Measurements from ENCODE around the gene JOSD1.

Gene JOSD1

DNA sequence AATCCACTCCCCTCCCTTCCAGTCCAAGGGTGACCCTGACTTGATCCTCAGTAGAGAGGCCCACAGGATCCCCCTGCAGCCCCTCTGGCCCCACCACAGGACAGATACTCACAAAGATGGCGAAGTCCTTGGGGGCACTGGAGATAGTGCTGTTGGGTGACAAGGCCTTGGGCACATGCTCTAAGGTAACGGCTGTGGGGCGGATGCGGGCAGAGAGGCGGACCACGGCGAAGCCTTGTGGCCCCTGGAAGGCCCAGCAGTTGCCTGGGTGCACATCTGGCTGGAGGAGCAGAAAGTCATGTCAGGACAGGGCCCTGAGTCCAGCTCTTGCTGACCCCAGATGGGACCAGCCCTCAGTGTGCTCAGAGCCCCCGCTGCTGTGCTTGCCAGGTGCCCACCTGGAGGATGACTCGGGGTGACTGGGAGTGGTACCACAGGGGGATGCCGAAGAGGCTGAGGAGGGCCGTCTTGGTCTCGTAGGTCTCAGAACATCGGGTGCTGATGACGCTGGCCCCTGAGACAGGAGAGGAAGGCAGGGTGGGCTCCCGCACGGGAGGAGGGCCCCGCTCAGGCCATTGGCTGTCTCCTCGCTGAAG lies 37.8 kb upstream of the JOSD1 start:
- H3K4me3 Mint-ChIP-seq = peak overlapping the region in 1 of 2 donors; percentile 31
- H3K9me3 Mint-ChIP-seq = no peaks in the 10 kb centered on the region
- peaks cover 37 to 43% of the 10 kb centered on the region in 2 donors for H3K4me1 Mint-ChIP-seq (ENCODE audit: low read depth in 2 of 2)
- DNase-seq (no peak), ATAC-seq (replicated peaks) (no peak)
- H3K27me3 Mint-ChIP-seq = no peaks in the 10 kb centered on the region
- H3K27ac Mint-ChIP-seq = peak overlapping the region; percentile 86 to 95
- H3K36me3 Mint-ChIP-seq (ENCODE audit: insufficient read depth) = peaks cover 100% of the 10 kb centered on the region

DNA sequence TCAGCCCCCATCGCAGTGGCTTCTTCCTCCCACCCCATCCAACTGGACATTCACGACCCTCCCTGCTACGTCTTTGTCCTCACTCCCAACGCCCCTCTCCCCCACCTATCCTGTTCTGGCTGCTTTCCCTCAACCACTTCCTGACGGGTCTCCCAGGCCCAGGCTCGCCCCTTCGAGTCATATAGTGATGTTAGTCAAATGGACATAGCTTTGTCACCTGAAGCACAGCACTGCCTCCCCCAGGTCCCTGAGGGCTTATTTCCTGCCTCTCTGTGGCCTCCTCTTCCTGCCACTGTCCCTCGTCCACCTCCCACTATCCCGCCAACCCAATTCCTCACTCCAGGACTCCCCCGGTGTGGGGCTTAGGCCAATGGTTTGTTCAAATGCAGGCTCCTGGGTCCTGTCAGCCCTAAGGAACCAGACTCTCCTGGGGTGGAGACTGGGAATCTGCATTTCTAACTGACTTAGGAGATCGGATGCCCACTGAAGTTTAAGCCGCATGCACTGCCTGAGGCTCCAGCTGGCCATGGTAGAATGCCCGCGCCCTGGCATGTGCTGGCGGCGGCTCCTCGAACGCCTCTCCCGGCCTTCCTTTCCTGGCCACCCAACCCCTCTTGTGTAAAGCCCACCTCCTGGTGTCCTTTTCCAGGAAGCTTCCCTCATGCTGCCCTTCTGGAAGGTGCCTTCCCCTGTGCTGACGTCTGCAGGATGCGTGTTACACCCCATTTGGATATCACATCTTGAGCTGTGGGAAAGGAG lies 36.7 kb upstream of the JOSD1 start:
- Mint-ChIP-seq H3K4me1 (ENCODE audit: low read depth in 2 of 2) (peaks cover 44 to 50% of the 10 kb centered on the region in 2 donors), H3K36me3 (ENCODE audit: insufficient read depth) (peaks cover 100% of the 10 kb centered on the region), H3K4me3 (peak overlapping the region; percentile 6 to 9), H3K27ac (peak overlapping the region; percentile 86 to 95), H3K27me3 (no peaks in the 10 kb centered on the region), H3K9me3 (no peaks in the 10 kb centered on the region)
- ATAC-seq (replicated peaks) (no peak), DNase-seq (no peak)

DNA sequence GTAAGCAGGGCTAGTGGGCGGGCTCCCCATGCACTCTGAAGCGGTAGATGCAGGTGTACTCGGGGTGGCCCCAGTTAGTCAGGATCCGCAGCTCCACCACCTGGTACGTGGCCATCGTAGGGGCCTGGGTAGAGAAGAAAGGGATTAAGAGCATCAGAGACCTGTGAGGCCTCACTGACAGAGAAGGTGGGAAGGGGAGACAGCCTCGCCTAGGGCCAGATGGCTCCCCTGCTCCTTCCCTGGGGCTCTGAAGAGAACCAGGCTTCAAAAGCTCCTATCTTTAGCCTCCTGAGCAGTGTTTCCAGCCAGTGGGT lies 35.5 kb upstream of the JOSD1 start:
- Mint-ChIP-seq H3K36me3 (ENCODE audit: insufficient read depth) (peaks cover 100% of the 10 kb centered on the region), H3K4me3 (peak overlapping the region in 1 of 2 donors; percentile 19), H3K9me3 (no peaks in the 10 kb centered on the region), H3K27ac (peak overlapping the region; percentile 86 to 95), H3K4me1 (ENCODE audit: low read depth in 2 of 2) (peaks cover 47 to 51% of the 10 kb centered on the region in 2 donors), H3K27me3 (no peaks in the 10 kb centered on the region)
- DNase-seq (no peak), ATAC-seq (replicated peaks) (no peak)

DNA sequence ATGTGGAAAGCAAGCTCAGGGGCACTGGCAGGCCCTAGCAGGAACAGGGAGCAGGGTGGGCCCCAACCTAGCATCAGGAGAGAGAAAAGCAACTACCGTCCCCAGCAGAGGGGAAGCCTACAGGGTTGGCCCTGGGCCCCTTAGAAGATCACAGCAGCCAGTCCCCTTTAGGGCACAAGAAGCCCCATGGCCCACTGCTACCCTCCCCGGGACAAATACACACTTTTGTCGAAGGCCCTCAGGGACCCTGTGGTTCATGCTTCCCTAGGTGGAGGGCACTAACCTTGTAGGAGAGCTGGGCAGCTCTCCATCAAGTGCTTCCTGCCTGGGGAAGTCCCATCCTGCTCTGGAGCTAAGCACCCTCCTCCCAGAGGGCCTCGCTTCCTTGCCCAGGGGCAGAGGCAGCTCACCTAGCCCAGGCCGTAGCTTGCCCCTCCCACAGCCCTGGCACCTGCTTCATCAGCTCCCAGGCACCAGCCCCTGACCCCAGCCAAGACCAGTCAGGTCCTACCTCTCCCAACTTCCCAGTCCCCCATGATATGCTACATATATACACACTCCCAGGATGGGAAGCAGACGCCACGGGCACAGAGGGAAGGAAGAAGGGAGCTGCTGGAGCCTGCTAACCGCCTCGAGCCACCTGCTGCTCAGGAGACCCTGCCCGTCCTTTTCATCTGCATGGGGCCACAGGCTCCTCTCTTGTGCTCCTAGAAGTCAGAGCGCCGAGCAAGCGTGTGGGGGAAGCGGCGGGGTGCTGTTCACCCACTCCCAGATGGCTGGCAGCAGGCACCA lies 34.9 kb upstream of the JOSD1 start:
- Mint-ChIP-seq H3K9me3 (no peaks in the 10 kb centered on the region), H3K27ac (peak overlapping the region in 1 of 2 donors; percentile 95), H3K36me3 (ENCODE audit: insufficient read depth) (peaks cover 100% of the 10 kb centered on the region), H3K27me3 (no peaks in the 10 kb centered on the region), H3K4me3 (peak overlapping the region in 1 of 2 donors; percentile 19), H3K4me1 (ENCODE audit: low read depth in 2 of 2) (peaks cover 41 to 47% of the 10 kb centered on the region in 2 donors)
- DNase-seq (no peak), ATAC-seq (replicated peaks) (peak; percentile 15)

DNA sequence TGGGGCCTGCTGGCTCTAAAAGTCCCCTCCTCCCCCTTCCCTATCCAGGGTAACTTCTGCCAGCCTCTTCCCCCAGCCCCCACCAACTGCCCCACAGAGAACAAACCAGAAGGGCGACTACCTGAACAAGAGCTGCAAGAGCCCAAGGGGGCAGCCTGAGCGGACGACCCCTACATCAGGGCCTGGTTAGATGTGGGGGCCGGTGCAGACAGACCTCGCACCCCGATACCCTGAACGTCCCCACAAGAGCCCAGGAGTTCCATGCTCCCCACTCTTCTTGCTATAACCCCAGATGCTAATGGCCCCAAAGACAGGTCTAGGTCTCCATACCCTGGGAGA lies 34.4 kb upstream of the JOSD1 start:
- peaks cover 45 to 47% of the 10 kb centered on the region in 2 donors for H3K4me1 Mint-ChIP-seq (ENCODE audit: low read depth in 2 of 2)
- H3K4me3 Mint-ChIP-seq = no peak overlapping the region
- H3K9me3 Mint-ChIP-seq = no peaks in the 10 kb centered on the region
- peaks cover 100% of the 10 kb centered on the region for H3K36me3 Mint-ChIP-seq (ENCODE audit: insufficient read depth)
- H3K27me3 Mint-ChIP-seq = no peaks in the 10 kb centered on the region
- ATAC-seq (replicated peaks) = no peak
- peak overlapping the region; percentile 72 to 95 for H3K27ac Mint-ChIP-seq
- DNase-seq = no peak

DNA sequence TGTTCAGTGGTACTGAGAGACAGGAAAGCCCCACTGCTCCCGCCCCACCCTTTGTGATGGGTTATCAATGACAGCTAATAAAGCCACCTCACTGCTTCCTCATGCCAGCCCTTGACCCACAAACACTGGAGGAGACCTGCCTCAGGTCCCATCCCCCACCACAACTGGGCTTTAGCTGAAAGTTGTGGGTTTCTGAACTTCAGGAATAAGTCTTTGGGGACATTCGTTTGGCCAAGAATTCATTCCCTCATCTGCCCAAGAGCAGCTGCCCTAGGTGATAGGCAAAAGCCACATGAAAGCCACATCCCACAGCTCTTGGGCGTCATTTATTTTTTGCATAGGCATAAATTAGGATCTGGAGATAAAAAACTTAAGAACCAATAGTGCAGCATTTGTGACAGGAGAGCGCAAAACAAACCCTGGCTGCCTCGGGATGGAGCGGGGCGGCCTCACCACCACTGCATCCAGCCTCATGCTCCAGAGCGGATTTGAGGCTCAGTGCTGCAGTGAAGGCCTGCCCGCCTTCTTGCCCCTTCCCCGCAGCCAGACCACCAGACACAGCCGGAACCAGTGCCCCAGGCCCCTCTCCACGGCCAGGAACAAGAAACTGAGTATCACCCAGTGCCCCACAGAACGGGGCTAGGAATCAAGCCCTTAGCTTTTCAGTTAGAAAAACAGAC lies 33.8 kb upstream of the JOSD1 start:
- H3K27me3 Mint-ChIP-seq = no peaks in the 10 kb centered on the region
- H3K27ac Mint-ChIP-seq = peak overlapping the region; percentile 72 to 95
- DNase-seq = no peak
- no peaks in the 10 kb centered on the region for H3K9me3 Mint-ChIP-seq
- H3K4me3 Mint-ChIP-seq = peak overlapping the region in 1 of 2 donors; percentile 17
- ATAC-seq (replicated peaks) = peak; percentile 8
- peaks cover 100% of the 10 kb centered on the region for H3K36me3 Mint-ChIP-seq (ENCODE audit: insufficient read depth)
- peaks cover 45 to 49% of the 10 kb centered on the region in 2 donors for H3K4me1 Mint-ChIP-seq (ENCODE audit: low read depth in 2 of 2)

DNA sequence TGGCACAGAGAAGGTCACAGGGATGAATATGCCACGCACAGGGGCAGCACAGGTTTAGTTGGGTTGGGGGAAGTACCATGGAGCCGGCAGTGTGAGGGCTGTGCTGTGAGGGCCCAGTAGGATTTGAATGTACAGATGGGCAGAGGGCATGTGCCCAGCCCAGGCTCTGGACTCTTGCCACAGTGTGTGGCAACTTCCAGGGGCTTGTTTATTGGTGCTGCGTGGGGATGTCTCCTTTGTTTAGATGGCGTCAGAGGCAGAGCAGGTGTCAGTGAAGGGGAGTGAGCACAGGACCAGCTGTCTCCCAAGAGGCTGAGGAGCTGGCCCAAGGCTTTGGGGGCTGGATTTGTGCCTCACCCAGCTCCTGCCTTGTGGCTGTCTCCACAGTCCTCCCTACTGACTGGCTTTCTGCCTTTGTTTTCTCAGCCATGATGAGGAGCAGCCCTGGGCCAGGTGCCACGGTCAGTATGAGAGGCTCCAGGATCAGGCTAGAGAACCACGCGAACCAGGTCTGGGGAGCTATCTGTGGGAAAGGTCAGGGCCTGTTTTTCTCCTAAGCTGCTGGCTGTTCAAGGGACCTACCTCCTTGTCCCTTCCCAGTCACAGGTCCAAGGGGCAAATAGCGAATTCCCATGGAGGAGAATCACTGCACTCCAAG lies 33.1 kb upstream of the JOSD1 start:
- no peak for DNase-seq
- peak; percentile 18 for ATAC-seq (replicated peaks)
- Mint-ChIP-seq H3K9me3 (no peaks in the 10 kb centered on the region), H3K27ac (peak overlapping the region; percentile 87 to 95), H3K4me1 (ENCODE audit: low read depth in 2 of 2) (peaks cover 45 to 49% of the 10 kb centered on the region in 2 donors), H3K4me3 (peak overlapping the region in 1 of 2 donors; percentile 33), H3K36me3 (ENCODE audit: insufficient read depth) (peaks cover 100% of the 10 kb centered on the region), H3K27me3 (no peaks in the 10 kb centered on the region)

DNA sequence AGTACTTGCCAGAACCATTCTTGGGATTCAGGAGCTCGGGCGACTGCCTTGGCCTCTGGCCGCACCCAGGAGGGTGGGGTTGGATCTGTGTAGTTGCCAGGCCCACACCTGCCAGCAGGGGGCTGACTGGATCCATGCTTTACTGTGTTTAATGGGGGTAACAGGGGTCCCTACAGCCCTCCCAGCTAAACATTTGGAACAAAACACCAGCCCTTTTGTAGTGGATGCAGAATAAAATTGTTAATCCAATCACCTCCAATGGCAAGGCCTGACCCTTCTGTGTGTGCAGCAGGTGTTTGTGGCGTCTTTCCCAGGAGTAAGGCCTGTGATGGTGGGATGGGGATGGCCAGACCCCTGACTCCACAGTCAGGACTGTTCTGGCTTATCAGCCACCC lies 32.6 kb upstream of the JOSD1 start:
- peaks cover 43 to 47% of the 10 kb centered on the region in 2 donors for H3K4me1 Mint-ChIP-seq (ENCODE audit: low read depth in 2 of 2)

DNA sequence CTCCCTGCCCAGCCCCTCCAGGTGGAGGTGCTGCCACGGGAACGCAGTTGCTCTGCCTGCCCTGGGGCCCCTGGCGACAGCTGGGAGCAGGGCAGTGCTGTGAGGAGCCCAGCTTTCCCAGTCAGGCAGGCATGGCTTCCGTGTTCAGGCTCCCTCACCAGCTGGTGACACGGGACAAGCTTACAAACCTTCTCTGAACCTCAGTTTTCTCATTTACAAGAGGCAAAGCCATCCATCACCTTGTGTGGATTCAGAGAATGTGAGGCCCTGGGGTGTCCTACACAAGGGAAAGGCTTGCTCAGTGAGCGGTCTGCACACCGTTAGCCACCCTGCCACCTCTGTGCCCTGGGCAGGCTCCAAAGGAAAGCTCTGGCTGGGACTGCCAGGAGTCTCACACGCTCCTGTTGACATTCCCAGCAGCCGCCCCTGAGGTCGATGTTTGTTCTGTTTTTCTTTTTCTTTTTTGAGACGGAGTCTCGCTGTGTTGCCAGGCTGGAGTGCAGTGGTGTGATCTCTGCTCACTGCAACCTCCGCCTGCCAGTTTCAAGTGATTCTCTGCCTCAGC lies 31.6 kb upstream of the JOSD1 start:
- no peak for DNase-seq
- ATAC-seq (replicated peaks) = no peak
- Mint-ChIP-seq H3K9me3 (no peaks in the 10 kb centered on the region), H3K27ac (peak overlapping the region; percentile 87 to 95), H3K4me3 (peak overlapping the region in 1 of 2 donors; percentile 48), H3K4me1 (ENCODE audit: low read depth in 2 of 2) (peaks cover 34 to 37% of the 10 kb centered on the region in 2 donors), H3K27me3 (no peaks in the 10 kb centered on the region), H3K36me3 (ENCODE audit: insufficient read depth) (peaks cover 100% of the 10 kb centered on the region)

More for the DNA sequence above, 32.6 kb upstream of the JOSD1 start:
- Mint-ChIP-seq H3K4me3 (peak overlapping the region in 1 of 2 donors; percentile 33), H3K9me3 (no peaks in the 10 kb centered on the region), H3K36me3 (ENCODE audit: insufficient read depth) (peaks cover 100% of the 10 kb centered on the region), H3K27me3 (no peaks in the 10 kb centered on the region), H3K27ac (peak overlapping the region; percentile 87 to 95)
- DNase-seq = peak; percentile 46 to 60 (median 52)
- peak; percentile 66 for ATAC-seq (replicated peaks)

DNA sequence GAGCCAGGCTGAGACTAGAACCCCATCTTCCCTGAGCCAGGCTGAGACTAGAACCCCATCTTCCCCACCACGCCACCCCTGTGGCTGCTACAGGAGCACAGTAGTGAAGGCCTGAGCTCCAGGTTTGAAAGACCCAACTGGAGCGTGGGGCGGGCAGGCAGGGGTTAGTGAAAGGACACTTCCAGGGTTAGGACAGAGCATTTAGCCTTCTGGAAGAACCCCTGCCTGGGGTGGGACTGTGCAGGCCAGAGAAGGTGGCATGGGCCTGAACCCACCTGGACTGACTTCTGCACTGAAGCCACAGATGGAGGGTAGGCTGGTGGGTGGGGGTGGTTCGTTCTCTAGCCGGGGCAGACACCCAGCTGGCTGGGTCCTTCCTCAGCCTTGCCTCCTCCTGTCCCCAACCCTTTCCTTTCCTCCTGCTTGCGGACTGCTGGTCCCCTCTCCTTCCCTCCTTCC lies 31.0 kb upstream of the JOSD1 start:
- Mint-ChIP-seq H3K4me3 (peak overlapping the region in 1 of 2 donors; percentile 14), H3K27me3 (no peaks in the 10 kb centered on the region), H3K36me3 (ENCODE audit: insufficient read depth) (peaks cover 100% of the 10 kb centered on the region), H3K9me3 (no peaks in the 10 kb centered on the region), H3K4me1 (ENCODE audit: low read depth in 2 of 2) (peaks cover 30 to 32% of the 10 kb centered on the region in 2 donors), H3K27ac (peak overlapping the region; percentile 87 to 95)
- ATAC-seq (replicated peaks) (no peak), DNase-seq (no peak)

DNA sequence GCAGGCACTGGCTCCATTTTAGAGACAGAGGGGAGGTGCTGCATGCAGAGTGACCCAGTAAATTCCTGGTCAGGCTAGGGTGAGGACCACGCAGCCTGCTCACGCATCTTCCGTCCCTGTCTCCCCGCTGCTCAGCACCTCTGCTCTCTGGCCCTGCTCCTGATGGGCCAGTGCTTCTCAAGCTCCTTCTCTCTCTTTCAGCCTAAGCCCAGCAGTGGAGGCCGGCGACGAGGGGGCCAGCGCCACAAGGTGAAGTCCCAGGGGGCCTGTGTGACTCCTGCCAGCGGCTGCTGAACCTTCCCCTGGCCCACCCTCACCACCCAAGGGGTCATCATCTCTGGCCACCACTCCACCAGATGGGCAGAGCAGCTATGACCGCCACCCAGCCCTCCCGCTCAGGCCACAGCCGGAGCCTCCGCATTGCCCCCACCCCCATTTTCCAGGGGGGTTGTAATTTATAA lies 29.7 kb upstream of the JOSD1 start:
- H3K36me3 Mint-ChIP-seq (ENCODE audit: insufficient read depth) = peaks cover 100% of the 10 kb centered on the region
- H3K9me3 Mint-ChIP-seq = no peaks in the 10 kb centered on the region
- H3K4me3 Mint-ChIP-seq = no peak overlapping the region
- no peaks in the 10 kb centered on the region for H3K27me3 Mint-ChIP-seq
- H3K27ac Mint-ChIP-seq = peak overlapping the region; percentile 91 to 95
- DNase-seq (no peak), ATAC-seq (replicated peaks) (no peak)
- peaks cover 26 to 32% of the 10 kb centered on the region in 2 donors for H3K4me1 Mint-ChIP-seq (ENCODE audit: low read depth in 2 of 2)

DNA sequence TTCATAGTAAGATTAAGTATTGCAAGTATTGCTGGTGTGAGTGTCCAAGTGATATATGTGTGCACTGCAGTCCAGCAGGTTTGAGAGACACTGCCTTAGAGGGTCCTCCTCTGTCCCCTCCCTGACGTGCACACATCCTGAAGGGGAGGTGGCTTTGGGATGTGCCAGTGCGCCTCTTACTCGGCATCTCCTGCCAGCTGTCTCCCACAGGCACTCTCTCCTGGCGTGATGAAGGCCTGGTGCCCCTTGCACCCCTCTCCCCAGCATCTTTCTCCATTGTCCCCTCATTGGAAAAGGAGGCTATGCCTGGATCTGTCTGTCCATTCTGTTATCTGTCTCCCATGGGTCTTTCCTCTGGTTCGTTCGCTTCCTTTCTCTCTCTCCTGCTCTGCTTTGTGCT lies 29.2 kb upstream of the JOSD1 start:
- H3K9me3 Mint-ChIP-seq = no peaks in the 10 kb centered on the region
- H3K27me3 Mint-ChIP-seq = no peaks in the 10 kb centered on the region
- H3K27ac Mint-ChIP-seq = peak overlapping the region; percentile 91 to 95
- peaks cover 100% of the 10 kb centered on the region for H3K36me3 Mint-ChIP-seq (ENCODE audit: insufficient read depth)
- ATAC-seq (replicated peaks) = no peak
- no peak overlapping the region for H3K4me3 Mint-ChIP-seq
- no peak for DNase-seq
- H3K4me1 Mint-ChIP-seq (ENCODE audit: low read depth in 2 of 2) = peaks cover 24 to 32% of the 10 kb centered on the region in 2 donors
